Peyer's patch (tissue), 4 donors: ENCODE results near the gene AIFM1.

Experiments used
- POLR2A ChIP-seq, 2 donors: fragments of 450-650 bp; IDR thresholded peaks; one replicate each; pipeline ENCODE4 v1.5.1; 2017; ENCODE audit warnings: antibody characterized with exemption in 2 of 2, mild to moderate bottlenecking in 2 of 2, moderate library complexity in 2 of 2
- TF ChIP-seq, protein P1 (sequence below), 6 experiments: fragments of 450-650 bp in 4 of 6; fragments of 200-600 bp in 2 of 6; sonication (generic) in 1 of 6; IDR thresholded peaks; one replicate each; pipeline ENCODE4 v1.5.1; 2017 to 2019; ENCODE audit warnings: antibody characterized with exemption in 6 of 6, mild to moderate bottlenecking in 3 of 6, moderate library complexity in 1 of 6

DNA sequence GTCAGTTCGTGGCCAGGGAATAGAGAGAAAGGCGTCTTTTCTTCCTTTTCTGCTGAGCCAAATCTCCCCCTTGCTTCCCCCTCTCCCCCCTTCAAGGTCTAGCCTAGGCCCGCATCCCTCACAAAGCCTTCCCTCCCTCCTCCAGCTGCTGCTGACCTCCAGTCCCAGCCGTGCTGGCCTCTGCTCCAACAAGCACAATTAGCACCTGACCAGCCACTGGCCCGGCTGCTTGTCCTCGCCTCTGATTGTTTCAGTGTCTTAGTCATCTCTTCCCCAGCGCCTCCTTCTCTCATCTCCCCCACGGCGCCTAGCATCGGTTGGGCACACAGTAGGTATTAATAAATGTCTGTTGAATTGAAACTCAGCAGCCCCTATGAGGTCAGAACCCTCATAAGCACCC, 59.6 kb downstream of the AIFM1 start:
- TF ChIP-seq, protein P1, sequence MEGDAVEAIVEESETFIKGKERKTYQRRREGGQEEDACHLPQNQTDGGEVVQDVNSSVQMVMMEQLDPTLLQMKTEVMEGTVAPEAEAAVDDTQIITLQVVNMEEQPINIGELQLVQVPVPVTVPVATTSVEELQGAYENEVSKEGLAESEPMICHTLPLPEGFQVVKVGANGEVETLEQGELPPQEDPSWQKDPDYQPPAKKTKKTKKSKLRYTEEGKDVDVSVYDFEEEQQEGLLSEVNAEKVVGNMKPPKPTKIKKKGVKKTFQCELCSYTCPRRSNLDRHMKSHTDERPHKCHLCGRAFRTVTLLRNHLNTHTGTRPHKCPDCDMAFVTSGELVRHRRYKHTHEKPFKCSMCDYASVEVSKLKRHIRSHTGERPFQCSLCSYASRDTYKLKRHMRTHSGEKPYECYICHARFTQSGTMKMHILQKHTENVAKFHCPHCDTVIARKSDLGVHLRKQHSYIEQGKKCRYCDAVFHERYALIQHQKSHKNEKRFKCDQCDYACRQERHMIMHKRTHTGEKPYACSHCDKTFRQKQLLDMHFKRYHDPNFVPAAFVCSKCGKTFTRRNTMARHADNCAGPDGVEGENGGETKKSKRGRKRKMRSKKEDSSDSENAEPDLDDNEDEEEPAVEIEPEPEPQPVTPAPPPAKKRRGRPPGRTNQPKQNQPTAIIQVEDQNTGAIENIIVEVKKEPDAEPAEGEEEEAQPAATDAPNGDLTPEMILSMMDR (IDR thresholded peaks at IDR 0.05): no peak
- TF ChIP-seq POLR2A (IDR thresholded peaks at IDR 0.05): no peak
